Nucleus accumbens (tissue), 56 donors: ENCODE results near the gene NACA2.
"Not testable (repeated sequence)": the region's sequence is repeated elsewhere in the genome, so short reads cannot be mapped to it uniquely, and the experiment has no call there.

Experiments used
- DNase-seq, 56 donors: peaks; one replicate each; lab custom pipeline; 2025; lab: John Stamatoyannopoulos, UW

NACA2 gene

GRCh38 chr17:61555127-61555566, 35.9 kb downstream of the NACA2 start:
- DNase-seq, result no peak

- DNase-seq, result no peak
Observed at GRCh38 chr17:61554209-61554608, 36.8 kb downstream of the NACA2 start.

GRCh38 chr17:61552560-61552959, 38.5 kb downstream of the NACA2 start:
- DNase-seq, result not testable (repeated sequence)

- no peak for DNase-seq
Observed at GRCh38 chr17:61551255-61551742, 39.7 kb downstream of the NACA2 start.

- DNase-seq, result no peak
Observed at GRCh38 chr17:61547113-61547512, 43.9 kb downstream of the NACA2 start.

GRCh38 chr17:61545335-61545938, 45.6 kb downstream of the NACA2 start:
- no peak for DNase-seq

GRCh38 chr17:61543786-61544415, 47.1 kb downstream of the NACA2 start:
- DNase-seq, result no peak

- no peak for DNase-seq
Observed at GRCh38 chr17:61542027-61542426, 49.0 kb downstream of the NACA2 start.

- no peak for DNase-seq
Observed at GRCh38 chr17:61540874-61541273, 50.1 kb downstream of the NACA2 start.
